Esophagus muscularis mucosa (tissue), 4 donors: ENCODE measurements around the gene FAM131C. TPM values are rescaled to one million over a fixed set of nuclear protein-coding genes. Genes with fewer than 3 reads are reported as not detected.
"Not testable (repeated sequence)": the region's sequence is repeated elsewhere in the genome, so short reads cannot be mapped to it uniquely, and the experiment has no call there.

Source experiments
- DNase-seq: peaks from one replicate; pipeline ENCODE4 v3.0.0-alpha.2; 2017; ENCODE audit errors: extremely low spot score
- H3K27ac ChIP-seq, 4 donors: fragments of 200-600 bp; sonication (generic); replicated peaks in 1 of 4; 1 replicate in 3 of 4; 2 replicates in 1 of 4; pipeline ENCODE4 v1.5.1; 2016 to 2019; ENCODE audit warnings: mild to moderate bottlenecking in 1 of 4
- H3K27me3 ChIP-seq, 4 donors: fragments of 200-600 bp; sonication (generic); one replicate each; pipeline versions ENCODE4 v1.5.1 to v1.6.0; 2016 to 2019
- H3K36me3 ChIP-seq, 4 donors: fragments of 200-600 bp; sonication (generic); one replicate each; pipeline ENCODE4 v1.5.1; 2016 to 2019
- H3K4me1 ChIP-seq, 4 donors: fragments of 200-600 bp; sonication (generic); one replicate each; pipeline ENCODE4 v1.5.1; 2016 to 2019
- H3K4me3 ChIP-seq, 4 donors: fragments of 200-600 bp; sonication (generic); 1 replicate in 2 of 4; 2 replicates in 2 of 4; pipeline ENCODE4 v1.5.1; 2016 to 2019; ENCODE audit warnings: mild to moderate bottlenecking in 4 of 4, moderate library complexity in 1 of 4
- H3K9me3 ChIP-seq, 4 donors: fragments of 200-600 bp; sonication (generic); 1 replicate in 3 of 4; 2 replicates in 1 of 4; pipeline ENCODE4 v1.5.1; 2016 to 2019
- CTCF ChIP-seq, 3 experiments: fragments of 200-600 bp in 2 of 3; fragments of 450-650 bp in 1 of 3; sonication (generic) in 2 of 3; IDR thresholded peaks; one replicate each; pipeline ENCODE4 v1.5.1; 2017 to 2019; ENCODE audit warnings: antibody characterized with exemption in 3 of 3, mild to moderate bottlenecking in 2 of 3, moderate library complexity in 1 of 3
- EP300 ChIP-seq: sonication (generic); formaldehyde crosslinking; IDR thresholded peaks from one replicate; pipeline ENCODE4 v1.6.1; 2017; ENCODE audit warnings: antibody characterized with exemption
- POLR2A ChIP-seq: fragments of 450-650 bp; IDR thresholded peaks from one replicate; pipeline ENCODE4 v1.6.1; 2017; ENCODE audit warnings: antibody characterized with exemption, moderate library complexity, mild to moderate bottlenecking, low read depth
- POLR2AphosphoS5 ChIP-seq, 2 donors: sonication (generic); formaldehyde crosslinking; IDR thresholded peaks; one replicate each; pipeline ENCODE4 v1.6.1; 2017; ENCODE audit warnings: antibody characterized with exemption in 2 of 2
- WGBS: methylation state at CpG from one replicate; pipeline ENCODE4 v1.1.5; 2018; 5-methylcytosine and 5-hydroxymethylcytosine counted together
- intact Hi-C: fragments of 100-400 bp; cut with DNase I; formaldehyde crosslinking; loops from one replicate; pipeline ENCODE4 v1.15.1; 2023
- total RNA-seq, 4 donors: library from RNA; depleted of rRNA; stranded (reverse); fragments of >200 nt; gene quantifications; one replicate each; pipeline versions ENCODE4 v1.1.0 to v1.2.1, GENCODE V29; 2016

Gene FAM131C
- total RNA-seq, 4 donors from 2014 or later, result 0.33 to 0.39 TPM; not detected in 2

GRCh38 chr1:16110456-16110855 is 37.0 kb upstream of the FAM131C start:
- WGBS, result 95% methylated on average over 6 of the region's 6 CpGs
- no peak for DNase-seq
- Histone ChIP-seq H3K36me3 (no peaks in the 10 kb centered on the region), H3K27me3 (no peaks in the 10 kb centered on the region), H3K4me3 (no peak overlapping the region), H3K27ac (no peak overlapping the region), H3K9me3 (peaks cover 0 to 12% (median 8%) of the 10 kb centered on the region in 4 donors), H3K4me1 (peaks cover 0 to 19% (median 11%) of the 10 kb centered on the region in 4 donors)
- intact Hi-C loops, result no loop called here
- TF ChIP-seq POLR2AphosphoS5 (IDR thresholded peaks at IDR 0.05) (no peak), CTCF (IDR thresholded peaks at IDR 0.05) (no peak), EP300 (no peak), POLR2A (no peak)

- intact Hi-C loops, result no loop called here
- H3K4me1 ChIP-seq, result peaks cover 0 to 19% (median 11%) of the 10 kb centered on the region in 4 donors
- H3K27me3 ChIP-seq, result no peaks in the 10 kb centered on the region
- DNase-seq, result no peak
- no peak overlapping the region for H3K27ac ChIP-seq
- H3K9me3 ChIP-seq, result peaks cover 0 to 12% (median 8%) of the 10 kb centered on the region in 4 donors
- 100% methylated on average over 1 of the region's 1 CpG for WGBS
- no peak overlapping the region for H3K4me3 ChIP-seq
- no peak for TF ChIP-seq EP300
- no peak for TF ChIP-seq POLR2AphosphoS5 (IDR thresholded peaks at IDR 0.05)
- TF ChIP-seq POLR2A, result no peak
- TF ChIP-seq CTCF (IDR thresholded peaks at IDR 0.05), result no peak
- no peaks in the 10 kb centered on the region for H3K36me3 ChIP-seq
Observed at GRCh38 chr1:16109571-16109970, 36.1 kb upstream of the FAM131C start.

- H3K9me3 ChIP-seq, result peaks cover 0 to 12% (median 8%) of the 10 kb centered on the region in 4 donors
- H3K27me3 ChIP-seq, H3K4me1 ChIP-seq, H3K4me3 ChIP-seq, DNase-seq, intact Hi-C loops, H3K27ac ChIP-seq, H3K36me3 ChIP-seq: not testable (repeated sequence)
- WGBS, result 59% methylated on average over 5 of the region's 5 CpGs
Observed at GRCh38 chr1:16107039-16107438, 33.6 kb upstream of the FAM131C start.

- no peaks in the 10 kb centered on the region for H3K36me3 ChIP-seq
- intact Hi-C loops, result no loop called here
- no peak overlapping the region for H3K4me3 ChIP-seq
- H3K4me1 ChIP-seq, result no peaks in the 10 kb centered on the region
- H3K9me3 ChIP-seq, result no peaks in the 10 kb centered on the region
- WGBS, result 76% methylated on average over 9 of the region's 9 CpGs
- no peak for DNase-seq
- no peak overlapping the region for H3K27ac ChIP-seq
- no peak for TF ChIP-seq POLR2A
- H3K27me3 ChIP-seq, result no peaks in the 10 kb centered on the region
Observed at GRCh38 chr1:16101623-16102022, 28.2 kb upstream of the FAM131C start.

- no peaks in the 10 kb centered on the region for H3K36me3 ChIP-seq
- DNase-seq, result no peak
- TF ChIP-seq CTCF (IDR thresholded peaks at IDR 0.05), result no peak
- no peak for TF ChIP-seq POLR2A
- TF ChIP-seq EP300, result no peak
- no peak for TF ChIP-seq POLR2AphosphoS5 (IDR thresholded peaks at IDR 0.05)
- intact Hi-C loops, result no loop called here
- whole genome bisulfite sequencing, result 100% methylated on average over 1 of the region's 1 CpG
- no peak overlapping the region for H3K27ac ChIP-seq
- H3K9me3 ChIP-seq, result no peaks in the 10 kb centered on the region
- H3K4me3 ChIP-seq, result no peak overlapping the region
- no peaks in the 10 kb centered on the region for H3K4me1 ChIP-seq
- H3K27me3 ChIP-seq, result no peaks in the 10 kb centered on the region
Observed at GRCh38 chr1:16099412-16099811, 26.0 kb upstream of the FAM131C start.

- H3K27me3 ChIP-seq, result no peaks in the 10 kb centered on the region
- 83% methylated on average over 9 of the region's 9 CpGs for WGBS
- H3K36me3 ChIP-seq, result no peaks in the 10 kb centered on the region
- no peaks in the 10 kb centered on the region for H3K9me3 ChIP-seq
- DNase-seq, result no peak
- intact Hi-C loops, result no loop called here
- no peak overlapping the region for H3K4me3 ChIP-seq
- no peak overlapping the region for H3K27ac ChIP-seq
- H3K4me1 ChIP-seq, result no peaks in the 10 kb centered on the region
- TF ChIP-seq POLR2A (no peak), EP300 (no peak), POLR2AphosphoS5 (IDR thresholded peaks at IDR 0.05) (no peak), CTCF (IDR thresholded peaks at IDR 0.05) (no peak)
Observed at GRCh38 chr1:16095447-16095846, 22.0 kb upstream of the FAM131C start.
